ENCODE data around the gene NEK9.

NEK9 gene

GRCh38 chr14:75046899-75047298 lies 79.9 kb downstream of the NEK9 start:
- H3K4me3 ChIP-seq (ENCODE audit: low read depth, low read length): no peak overlapping the region
- no peak for DNase-seq (ENCODE audit: low read depth)
- no peak for TF ChIP-seq CTCF (IDR thresholded peaks at IDR 0.05; ENCODE audit: low read depth, low read length)

GRCh38 chr14:75046275-75046674 lies 80.6 kb downstream of the NEK9 start:
- TF ChIP-seq, protein P1, sequence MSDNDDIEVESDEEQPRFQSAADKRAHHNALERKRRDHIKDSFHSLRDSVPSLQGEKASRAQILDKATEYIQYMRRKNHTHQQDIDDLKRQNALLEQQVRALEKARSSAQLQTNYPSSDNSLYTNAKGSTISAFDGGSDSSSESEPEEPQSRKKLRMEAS (IDR thresholded peaks at IDR 0.05; ENCODE audit: low read depth, low read length): no peak
- TF ChIP-seq MYC (IDR thresholded peaks at IDR 0.05; ENCODE audit: low read depth, low read length) (no peak), POLR2A (IDR thresholded peaks at IDR 0.05; ENCODE audit: extremely low read depth, insufficient read length) (no peak), CTCF (IDR thresholded peaks at IDR 0.05; ENCODE audit: low read depth, low read length) (no peak)
- no peak overlapping the region for H3K4me3 ChIP-seq (ENCODE audit: low read depth, low read length)
- no peak for DNase-seq (ENCODE audit: low read depth)

DNA sequence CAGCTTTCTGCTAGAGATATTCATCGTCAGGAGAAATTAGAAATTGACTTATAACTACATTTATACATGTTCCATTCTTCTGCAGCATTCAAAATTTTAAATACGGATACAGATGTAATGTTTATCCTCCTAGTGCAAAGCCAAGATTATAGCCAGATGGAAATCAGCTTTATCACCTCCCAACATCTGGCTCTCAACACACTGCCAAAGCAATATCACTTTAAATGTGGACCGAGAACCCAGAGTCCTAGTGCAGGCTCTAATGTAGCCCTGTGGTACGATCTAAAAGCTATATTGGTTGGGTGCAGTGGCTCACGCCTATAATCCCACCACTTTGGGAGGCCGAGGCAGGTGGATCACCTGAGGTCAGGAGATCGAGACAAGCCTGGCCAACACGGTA lies 82.1 kb downstream of the NEK9 start:
- no peak for DNase-seq (ENCODE audit: low read depth)
- H3K4me3 ChIP-seq (ENCODE audit: low read depth, low read length): no peak overlapping the region
- TF ChIP-seq MYC (IDR thresholded peaks at IDR 0.05; ENCODE audit: low read depth, low read length) (no peak), POLR2A (IDR thresholded peaks at IDR 0.05; ENCODE audit: extremely low read depth, insufficient read length) (no peak), CTCF (IDR thresholded peaks at IDR 0.05; ENCODE audit: low read depth, low read length) (no peak)
- TF ChIP-seq, protein P1 (IDR thresholded peaks at IDR 0.05; ENCODE audit: low read depth, low read length): no peak

DNA sequence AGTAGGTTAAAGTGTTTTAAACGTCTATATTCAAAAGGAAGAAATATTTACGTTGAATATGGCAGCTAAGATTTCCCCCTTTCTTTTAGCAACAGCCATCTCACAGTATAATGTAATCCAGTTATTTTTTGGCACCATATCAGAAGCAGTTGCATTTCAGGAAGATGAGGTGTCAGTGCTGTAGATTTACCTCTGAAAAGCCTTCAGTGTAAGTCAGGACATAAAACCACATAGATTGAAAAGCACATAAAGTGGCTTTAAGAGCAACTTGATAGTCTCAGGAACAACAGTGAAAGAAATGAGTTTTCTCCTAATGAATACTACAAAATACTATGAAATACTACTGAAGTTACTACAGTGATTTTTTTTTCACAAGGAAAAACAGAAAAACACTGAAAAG lies 82.5 kb downstream of the NEK9 start:
- no peak for DNase-seq (ENCODE audit: low read depth)
- TF ChIP-seq MYC (IDR thresholded peaks at IDR 0.05; ENCODE audit: low read depth, low read length) (no peak), CTCF (IDR thresholded peaks at IDR 0.05; ENCODE audit: low read depth, low read length) (no peak), POLR2A (IDR thresholded peaks at IDR 0.05; ENCODE audit: extremely low read depth, insufficient read length) (no peak)
- TF ChIP-seq, protein P1 (IDR thresholded peaks at IDR 0.05; ENCODE audit: low read depth, low read length): no peak
- no peak overlapping the region for H3K4me3 ChIP-seq (ENCODE audit: low read depth, low read length)

- DNase-seq (ENCODE audit: low read depth): no peak
- TF ChIP-seq, protein P1 (IDR thresholded peaks at IDR 0.05; ENCODE audit: low read depth, low read length): no peak
- TF ChIP-seq CTCF (IDR thresholded peaks at IDR 0.05; ENCODE audit: low read depth, low read length) (no peak), POLR2A (IDR thresholded peaks at IDR 0.05; ENCODE audit: extremely low read depth, insufficient read length) (no peak), MYC (IDR thresholded peaks at IDR 0.05; ENCODE audit: low read depth, low read length) (no peak)
- no peak overlapping the region for H3K4me3 ChIP-seq (ENCODE audit: low read depth, low read length)
Measured at GRCh38 chr14:75042035-75042434, 84.8 kb downstream of the NEK9 start.

- H3K4me3 ChIP-seq (ENCODE audit: low read depth, low read length): no peak overlapping the region
- DNase-seq (ENCODE audit: low read depth): no peak
- no peak for TF ChIP-seq POLR2A (IDR thresholded peaks at IDR 0.05; ENCODE audit: extremely low read depth, insufficient read length)
- no peak for TF ChIP-seq CTCF (IDR thresholded peaks at IDR 0.05; ENCODE audit: low read depth, low read length)
- TF ChIP-seq, protein P1 (IDR thresholded peaks at IDR 0.05; ENCODE audit: low read depth, low read length): no peak
- no peak for TF ChIP-seq MYC (IDR thresholded peaks at IDR 0.05; ENCODE audit: low read depth, low read length)
Measured at GRCh38 chr14:75041613-75042012, 85.2 kb downstream of the NEK9 start.

Data from NB4 (cell line).